ENCODE measurements around the gene RPS14. TPM values are rescaled to one million over a fixed set of nuclear protein-coding genes. Genes with fewer than 3 reads are reported as not detected.

Gene RPS14
- total and polyA plus RNA-seq, 2 of the 4 experiments (the other 2 are of a cell fraction): 6,296 to 7,310 TPM

DNA sequence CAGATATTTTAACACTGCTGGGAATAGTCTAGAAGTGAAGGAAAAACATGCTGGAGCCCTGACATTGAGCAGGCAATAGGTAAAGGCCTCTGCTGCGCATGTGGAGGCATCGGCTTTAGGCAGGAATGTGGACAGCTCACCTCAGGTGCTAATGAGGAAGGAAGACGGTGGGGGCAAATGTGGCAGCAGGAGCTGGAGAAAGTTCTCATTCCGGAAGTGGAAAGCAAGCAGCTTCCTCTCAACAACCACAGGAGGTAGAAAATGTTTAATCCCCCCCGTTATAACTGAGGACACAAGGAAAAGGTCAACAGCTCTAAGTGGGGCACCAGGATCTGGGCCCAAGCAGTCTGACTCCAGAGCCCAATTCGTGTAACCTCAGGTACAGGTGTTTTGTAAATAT, 7.6 kb upstream of the RPS14 start:
- no peak for ATAC-seq (ENCODE audit: low read depth)
- Histone ChIP-seq H3K9me3 (ENCODE audit: control insufficient read depth, insufficient read depth, low read length) (no peaks in the 10 kb centered on the region), H3K23ac (ENCODE audit: low read depth, low read length) (no peak overlapping the region), H3K56ac (ENCODE audit: extremely low read depth, insufficient read depth, low read length) (no peak overlapping the region), H3K27ac (ENCODE audit: insufficient read depth, low read length) (no peak overlapping the region), H2BK5ac (ENCODE audit: low read depth, low read length, poor library complexity, severe bottlenecking) (no peak overlapping the region), H3K27me3 (ENCODE audit: control insufficient read depth, insufficient read depth, low read length) (no peaks in the 10 kb centered on the region), H3K4ac (ENCODE audit: low read depth, low read length) (no peak overlapping the region), H2AFZ (replicated peaks; ENCODE audit: low read length, poor library complexity) (peak overlapping the region; percentile 56), H3K4me2 (ENCODE audit: low read depth, low read length) (no peak overlapping the region), H3K4me1 (ENCODE audit: control insufficient read depth, insufficient read depth, low read length) (no peaks in the 10 kb centered on the region), H4K5ac (ENCODE audit: low read depth, low read length) (no peak overlapping the region), H2BK15ac (ENCODE audit: low read depth, low read length) (no peak overlapping the region), H3K9ac (ENCODE audit: low read depth, low read length) (no peak overlapping the region), H3K18ac (ENCODE audit: low read depth, low read length) (no peak overlapping the region), H3K36me3 (ENCODE audit: control insufficient read depth, insufficient read depth, low read length) (no peaks in the 10 kb centered on the region), H3K79me1 (ENCODE audit: low read depth in 1 of 2, low read length in 2 of 2) (0 out of 4 replicates have a peak, but pooled peaks cover 0 to 6% of the 10 kb centered on the region in 2 experiments), H2AK5ac (ENCODE audit: low read depth, low read length) (no peak overlapping the region), H2BK120ac (ENCODE audit: low read depth, low read length) (no peak overlapping the region), H3K14ac (replicated peaks; ENCODE audit: low read depth, low read length) (no peak overlapping the region; the same call in 1 of the 2 replicates), H4K20me1 (ENCODE audit: insufficient read depth, low read length) (no peaks in the 10 kb centered on the region), H3K4me3 (ENCODE audit: insufficient read depth, low read depth, low read length) (no peak overlapping the region), H2AK9ac (replicated peaks; ENCODE audit: low read depth, low read length, poor library complexity) (peak overlapping the region; percentile 37), H2BK20ac (ENCODE audit: low read depth, low read length) (no peak overlapping the region), H4K8ac (ENCODE audit: low read depth in 2 of 2, low read length in 2 of 2) (peak overlapping the region in 1 of 2 experiments; percentile 39; a peak in 1 of 4 replicates), H3K9me1 (ENCODE audit: insufficient read depth, low read length) (no peaks in the 10 kb centered on the region; the same call in 1 of the 2 replicates), H4K91ac (ENCODE audit: insufficient read depth, low read depth, low read length) (no peak overlapping the region)
- no peak for DNase-seq
- ChIA-PET CTCF (interaction anchor here (0.6 to 0.9 kb wide), 3 partner anchors 88 to 105 kb away, joined by 3 to 5 read pairs (median 4); no protein-coding TSS in a partner anchor), POLR2A (ENCODE audit: unreplicated experiment) (no interaction called here)
- TF ChIP-seq POLR2A (IDR thresholded peaks at IDR 0.05; ENCODE audit: low read depth, low read length) (no peak), MAFK (IDR thresholded peaks at IDR 0.05; ENCODE audit: low read depth, low read length) (no peak), RFX5 (IDR thresholded peaks at IDR 0.05; ENCODE audit: low read depth, low read length) (no peak), SMC3 (IDR thresholded peaks at IDR 0.05; ENCODE audit: low read depth, low read length) (no peak), MAZ (IDR thresholded peaks at IDR 0.05; ENCODE audit: borderline replicate concordance, low read depth, low read length) (no peak), NFE2L2 (IDR thresholded peaks at IDR 0.05; ENCODE audit: low read depth, low read length) (no peak), RCOR1 (IDR thresholded peaks at IDR 0.05; ENCODE audit: insufficient replicate concordance, low read length) (no peak), BHLHE40 (IDR thresholded peaks at IDR 0.05; ENCODE audit: low read depth, low read length) (no peak), MXI1 (IDR thresholded peaks at IDR 0.05; ENCODE audit: borderline replicate concordance, low read depth, low read length) (no peak), RAD21 (IDR thresholded peaks at IDR 0.05; ENCODE audit: low read length) (no peak), FOS (IDR thresholded peaks at IDR 0.05; ENCODE audit: low read depth, low read length) (no peak), CHD1 (IDR thresholded peaks at IDR 0.05; ENCODE audit: low read depth, low read length) (no peak), CEBPB (IDR thresholded peaks at IDR 0.05; ENCODE audit: low read depth, low read length) (no peak)
- TF ChIP-seq, protein P1, sequence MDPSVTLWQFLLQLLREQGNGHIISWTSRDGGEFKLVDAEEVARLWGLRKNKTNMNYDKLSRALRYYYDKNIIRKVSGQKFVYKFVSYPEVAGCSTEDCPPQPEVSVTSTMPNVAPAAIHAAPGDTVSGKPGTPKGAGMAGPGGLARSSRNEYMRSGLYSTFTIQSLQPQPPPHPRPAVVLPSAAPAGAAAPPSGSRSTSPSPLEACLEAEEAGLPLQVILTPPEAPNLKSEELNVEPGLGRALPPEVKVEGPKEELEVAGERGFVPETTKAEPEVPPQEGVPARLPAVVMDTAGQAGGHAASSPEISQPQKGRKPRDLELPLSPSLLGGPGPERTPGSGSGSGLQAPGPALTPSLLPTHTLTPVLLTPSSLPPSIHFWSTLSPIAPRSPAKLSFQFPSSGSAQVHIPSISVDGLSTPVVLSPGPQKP (IDR thresholded peaks at IDR 0.05; ENCODE audit: borderline replicate concordance, low read depth, low read length): no peak
- TF ChIP-seq, protein P2, sequence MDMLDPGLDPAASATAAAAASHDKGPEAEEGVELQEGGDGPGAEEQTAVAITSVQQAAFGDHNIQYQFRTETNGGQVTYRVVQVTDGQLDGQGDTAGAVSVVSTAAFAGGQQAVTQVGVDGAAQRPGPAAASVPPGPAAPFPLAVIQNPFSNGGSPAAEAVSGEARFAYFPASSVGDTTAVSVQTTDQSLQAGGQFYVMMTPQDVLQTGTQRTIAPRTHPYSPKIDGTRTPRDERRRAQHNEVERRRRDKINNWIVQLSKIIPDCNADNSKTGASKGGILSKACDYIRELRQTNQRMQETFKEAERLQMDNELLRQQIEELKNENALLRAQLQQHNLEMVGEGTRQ (IDR thresholded peaks at IDR 0.05; ENCODE audit: low read depth, low read length): no peak
- TF ChIP-seq, protein P3, sequence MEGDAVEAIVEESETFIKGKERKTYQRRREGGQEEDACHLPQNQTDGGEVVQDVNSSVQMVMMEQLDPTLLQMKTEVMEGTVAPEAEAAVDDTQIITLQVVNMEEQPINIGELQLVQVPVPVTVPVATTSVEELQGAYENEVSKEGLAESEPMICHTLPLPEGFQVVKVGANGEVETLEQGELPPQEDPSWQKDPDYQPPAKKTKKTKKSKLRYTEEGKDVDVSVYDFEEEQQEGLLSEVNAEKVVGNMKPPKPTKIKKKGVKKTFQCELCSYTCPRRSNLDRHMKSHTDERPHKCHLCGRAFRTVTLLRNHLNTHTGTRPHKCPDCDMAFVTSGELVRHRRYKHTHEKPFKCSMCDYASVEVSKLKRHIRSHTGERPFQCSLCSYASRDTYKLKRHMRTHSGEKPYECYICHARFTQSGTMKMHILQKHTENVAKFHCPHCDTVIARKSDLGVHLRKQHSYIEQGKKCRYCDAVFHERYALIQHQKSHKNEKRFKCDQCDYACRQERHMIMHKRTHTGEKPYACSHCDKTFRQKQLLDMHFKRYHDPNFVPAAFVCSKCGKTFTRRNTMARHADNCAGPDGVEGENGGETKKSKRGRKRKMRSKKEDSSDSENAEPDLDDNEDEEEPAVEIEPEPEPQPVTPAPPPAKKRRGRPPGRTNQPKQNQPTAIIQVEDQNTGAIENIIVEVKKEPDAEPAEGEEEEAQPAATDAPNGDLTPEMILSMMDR (conservative IDR thresholded peaks at IDR 0.05; ENCODE audit: low read depth, low read length): no peak
- 75% methylated on average over 2 of the region's 6 CpGs; no CpG with 5 or more reads in 1 of the 2 experiments for WGBS, 2 experiments (ENCODE audit: extremely low coverage in 2 of 2, insufficient read length in 1 of 2)
- in situ Hi-C loops (cut with MboI; ENCODE audit: low sequenced_read_pairs): no loop called here
- intact Hi-C loops (cut with micrococcal nuclease): no loop called here
- dilution Hi-C loops (cut with HindIII; ENCODE audit: low sequenced_read_pairs, unreplicated experiment): no loop called here
- BruUV-seq (replicated peaks): no TSS peak
